Neuronal stem cell (in vitro differentiated cells): ENCODE results near the gene OSBPL6.

Experiments
- DNase-seq: peaks from one replicate; pipeline ENCODE4 v3.0.0-alpha.2; 2013; ENCODE audit warnings: low spot score
- H2AFZ ChIP-seq: one replicate; pipeline ENCODE4 v1.6.1; 2013; ENCODE audit warnings: mild to moderate bottlenecking, low read length, inconsistent platforms
- H2AK5ac ChIP-seq: 2 replicates; pipeline ENCODE4 v1.6.1; 2013; ENCODE audit warnings: low read depth, mild to moderate bottlenecking, inconsistent platforms, low read length, moderate library complexity, mixed read lengths
- H2BK120ac ChIP-seq: 2 replicates; pipeline ENCODE4 v1.6.1; 2013; ENCODE audit warnings: low read depth, mild to moderate bottlenecking, inconsistent platforms, low read length, moderate library complexity, mixed read lengths
- H2BK12ac ChIP-seq: one replicate; pipeline ENCODE4 v1.6.1; 2013; ENCODE audit warnings: low read length, inconsistent platforms
- H2BK15ac ChIP-seq: 2 replicates; pipeline ENCODE4 v1.6.1; 2013; ENCODE audit warnings: mild to moderate bottlenecking, low read length, inconsistent platforms, mixed read lengths
- H2BK5ac ChIP-seq: one replicate; pipeline ENCODE4 v1.6.1; 2013; ENCODE audit warnings: inconsistent platforms, mild to moderate bottlenecking, low read length, moderate library complexity
- H3K14ac ChIP-seq: one replicate; pipeline ENCODE4 v1.6.1; 2013; ENCODE audit warnings: low read length, inconsistent platforms
- H3K18ac ChIP-seq: 2 replicates; pipeline ENCODE4 v1.6.1; 2013; ENCODE audit warnings: low read length, inconsistent platforms
- H3K23ac ChIP-seq: 2 replicates; pipeline ENCODE4 v1.6.1; 2013; ENCODE audit warnings: low read depth, mild to moderate bottlenecking, mixed read lengths, low read length, inconsistent platforms; ENCODE audit not compliant: poor library complexity
- H3K27ac ChIP-seq: replicated peaks from 3 replicates; pipeline ENCODE4 v1.5.1; 2013; ENCODE audit warnings: low read length, inconsistent platforms
- H3K27me3 ChIP-seq, 3 experiments: 2 replicates each; pipeline ENCODE4 v1.6.1; 2013; ENCODE audit warnings: low read length in 3 of 3, mild to moderate bottlenecking in 2 of 3, inconsistent platforms in 1 of 3, low read depth in 1 of 3, mixed read lengths in 1 of 3, moderate library complexity in 1 of 3; ENCODE audit not compliant: control insufficient read depth in 3 of 3, insufficient read depth in 3 of 3
- H3K36me3 ChIP-seq, 2 donors: replicated peaks in 1 of 2; 2 replicates each; pipeline ENCODE4 v1.6.1; 2013; ENCODE audit warnings: low read length in 2 of 2; ENCODE audit not compliant: control insufficient read depth in 2 of 2, insufficient read depth in 2 of 2
- H3K4ac ChIP-seq: 2 replicates; pipeline ENCODE4 v1.6.1; 2013; ENCODE audit warnings: inconsistent platforms, mild to moderate bottlenecking, low read length, moderate library complexity
- H3K4me1 ChIP-seq, 2 donors: 1 replicate in 1 of 2; 2 replicates in 1 of 2; pipeline ENCODE4 v1.6.1; 2013; ENCODE audit warnings: low read length in 2 of 2, low read depth in 1 of 2; ENCODE audit not compliant: control insufficient read depth in 2 of 2, insufficient read depth in 1 of 2
- H3K4me2 ChIP-seq: one replicate; pipeline ENCODE4 v1.6.1; 2013; ENCODE audit warnings: mild to moderate bottlenecking, low read length, inconsistent platforms; ENCODE audit not compliant: insufficient read depth, poor library complexity, severe bottlenecking
- H3K4me3 ChIP-seq, 2 donors: 2 replicates each; pipeline ENCODE4 v1.5.1; 2013; ENCODE audit warnings: low read length in 2 of 2, mild to moderate bottlenecking in 2 of 2, inconsistent platforms in 1 of 2, moderate library complexity in 1 of 2
- H3K79me1 ChIP-seq: one replicate; pipeline ENCODE4 v1.6.1; 2013; ENCODE audit warnings: low read depth, mild to moderate bottlenecking, inconsistent platforms, low read length, moderate library complexity
- H3K9ac ChIP-seq: one replicate; pipeline ENCODE4 v1.6.1; 2013; ENCODE audit warnings: mild to moderate bottlenecking, low read depth, low read length, inconsistent platforms; ENCODE audit not compliant: poor library complexity
- H3K9me3 ChIP-seq, 2 donors: replicated peaks in 1 of 2; 2 replicates each; pipeline versions ENCODE3 to v1.6.1; 2013; ENCODE audit warnings: low read length in 2 of 2, mild to moderate bottlenecking in 2 of 2, inconsistent platforms in 1 of 2, low read depth in 1 of 2, mixed read lengths in 1 of 2, moderate library complexity in 1 of 2; ENCODE audit not compliant: control insufficient read depth in 2 of 2, insufficient read depth in 1 of 2
- H4K8ac ChIP-seq: one replicate; pipeline ENCODE4 v1.6.1; 2013; ENCODE audit warnings: low read depth, mild to moderate bottlenecking, inconsistent platforms, low read length, moderate library complexity
- H4K91ac ChIP-seq: one replicate; pipeline ENCODE4 v1.6.1; 2013; ENCODE audit warnings: low read length, low read depth, mild to moderate bottlenecking, inconsistent platforms; ENCODE audit not compliant: poor library complexity
- WGBS, 2 donors: extraction: QIAGEN DNeasy Blood & Tissue Kit; methylation state at CpG; one replicate each; pipeline ENCODE4 v1.1.7; 2013; ENCODE audit warnings: missing lambda C conversion rate in 2 of 2, mixed read lengths in 1 of 2; ENCODE audit not compliant: insufficient read length in 2 of 2, insufficient replicate concordance in 1 of 2; ENCODE audit errors: extremely low coverage in 2 of 2; 5-methylcytosine and 5-hydroxymethylcytosine counted together

Gene OSBPL6

DNA sequence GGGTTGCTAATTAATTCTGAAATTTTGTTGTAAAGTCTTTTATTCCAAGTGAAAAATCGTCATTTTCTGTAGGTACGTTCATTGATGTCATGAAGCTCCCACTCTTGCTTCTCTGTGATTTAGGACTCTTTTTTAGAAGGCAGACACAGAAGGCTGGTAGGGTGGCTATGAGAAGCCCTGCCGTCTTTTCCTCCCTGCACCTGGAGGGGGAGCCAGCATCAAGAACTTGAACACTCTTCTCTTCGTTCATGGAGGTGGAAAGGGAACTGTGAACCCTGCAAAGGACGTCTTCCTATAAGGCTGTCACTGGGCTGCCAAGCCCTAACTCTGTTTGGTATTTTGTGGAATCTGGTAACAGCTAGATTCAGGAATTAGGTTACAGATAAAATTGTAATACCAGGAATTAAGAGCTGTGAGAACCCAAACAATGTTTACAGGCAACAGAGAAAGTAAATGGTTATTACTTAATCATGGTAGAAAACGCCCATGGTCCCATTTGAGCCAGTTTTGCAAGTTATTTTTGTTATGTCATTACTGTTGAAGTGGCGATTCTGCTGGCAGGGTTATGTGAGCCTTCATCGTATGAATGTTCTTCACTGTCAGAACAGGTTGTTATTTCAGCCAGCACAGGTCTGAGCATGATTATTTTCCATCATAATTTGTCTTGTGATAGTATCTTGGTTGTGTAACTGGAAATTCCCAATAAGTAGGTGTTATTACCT lies 112.2 kb downstream of the OSBPL6 start:
- Histone ChIP-seq H2AFZ (no peak overlapping the region), H2BK5ac (no peak overlapping the region), H3K18ac (no peak overlapping the region), H3K9ac (no peak overlapping the region), H3K23ac (no peak overlapping the region), H3K4me1 (no peaks in the 10 kb centered on the region), H4K91ac (no peak overlapping the region), H4K8ac (no peak overlapping the region), H2AK5ac (no peak overlapping the region), H3K4me2 (no peak overlapping the region), H3K9me3 (no peaks in the 10 kb centered on the region), H3K27me3 (no peaks in the 10 kb centered on the region), H2BK120ac (no peak overlapping the region), H3K4ac (no peak overlapping the region), H3K27ac (no peak overlapping the region), H3K4me3 (no peak overlapping the region), H3K79me1 (no peaks in the 10 kb centered on the region), H3K36me3 (no peaks in the 10 kb centered on the region), H3K14ac (no peak overlapping the region), H2BK15ac (no peak overlapping the region), H2BK12ac (no peak overlapping the region)
- DNase-seq: peak; percentile 29
- WGBS, 2 donors: no CpG with 5 or more reads among the region's 8 CpGs

DNA sequence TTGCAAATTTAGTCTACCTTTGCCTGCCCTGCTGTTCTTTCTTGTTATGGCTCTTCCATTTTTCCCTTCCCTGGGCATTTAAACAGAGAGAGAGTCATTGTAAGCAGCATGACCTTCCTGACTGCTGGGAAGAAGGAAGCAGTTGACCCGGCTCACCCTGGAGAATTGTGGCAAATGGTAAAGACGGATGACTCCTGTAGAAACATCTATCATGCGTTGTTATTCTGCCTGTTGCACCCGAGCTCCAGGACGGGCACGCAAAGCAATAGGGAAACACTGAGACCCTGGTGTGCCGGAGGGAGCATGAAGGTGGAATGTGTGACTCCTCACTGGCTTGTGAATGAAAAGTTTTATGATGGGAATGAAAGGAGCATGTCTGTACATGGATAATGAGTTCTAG lies 113.3 kb downstream of the OSBPL6 start:
- H3K4me3 ChIP-seq: no peak overlapping the region
- H3K9me3 ChIP-seq: no peaks in the 10 kb centered on the region
- no peak overlapping the region for H3K23ac ChIP-seq

DNA sequence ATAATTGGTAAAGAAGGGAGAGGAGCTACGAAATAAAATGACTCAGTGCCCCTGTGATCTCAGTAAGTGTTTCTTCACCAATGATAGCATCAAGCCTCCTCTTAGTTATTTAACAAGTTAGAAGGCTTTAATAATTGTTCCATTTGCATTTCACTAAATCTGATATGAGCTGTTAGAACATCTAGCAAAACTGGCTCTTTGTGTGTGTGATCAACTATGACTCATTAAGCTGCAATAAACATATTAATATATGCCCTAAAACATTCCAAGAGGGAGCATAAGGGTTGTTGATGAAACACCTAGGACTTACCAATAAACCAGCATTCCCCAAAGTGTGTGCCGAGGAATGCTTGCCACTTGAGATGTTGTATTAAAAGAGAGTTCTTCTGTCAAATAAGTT lies 115.2 kb downstream of the OSBPL6 start:
- H3K27ac ChIP-seq: no peak overlapping the region
- H3K36me3 ChIP-seq: no peaks in the 10 kb centered on the region
- no peak overlapping the region for H3K9ac ChIP-seq
- H3K27me3 ChIP-seq: no peaks in the 10 kb centered on the region
- H3K4me2 ChIP-seq: no peak overlapping the region
- H2BK5ac ChIP-seq: no peak overlapping the region
- H2BK12ac ChIP-seq: no peak overlapping the region
- no peak overlapping the region for H3K14ac ChIP-seq
- H2BK15ac ChIP-seq: no peak overlapping the region
- no peak overlapping the region for H4K8ac ChIP-seq
- no peak overlapping the region for H3K4ac ChIP-seq
- H2BK120ac ChIP-seq: no peak overlapping the region
- no peaks in the 10 kb centered on the region for H3K4me1 ChIP-seq
- WGBS, 2 donors: no CpG with 5 or more reads among the region's 2 CpGs
- H3K9me3 ChIP-seq: no peaks in the 10 kb centered on the region
- H2AK5ac ChIP-seq: no peak overlapping the region
- H3K79me1 ChIP-seq: no peaks in the 10 kb centered on the region
- no peak overlapping the region for H2AFZ ChIP-seq
- H4K91ac ChIP-seq: no peak overlapping the region
- no peak overlapping the region for H3K23ac ChIP-seq
- no peak overlapping the region for H3K18ac ChIP-seq
- DNase-seq: no peak
- no peak overlapping the region for H3K4me3 ChIP-seq

More for the DNA sequence above, 113.3 kb downstream of the OSBPL6 start:
- DNase-seq: no peak
- Histone ChIP-seq H3K4me2 (no peak overlapping the region), H2BK12ac (no peak overlapping the region), H3K14ac (no peak overlapping the region), H3K27ac (no peak overlapping the region), H3K4ac (no peak overlapping the region), H2BK5ac (no peak overlapping the region), H2BK15ac (no peak overlapping the region), H2BK120ac (no peak overlapping the region), H3K18ac (no peak overlapping the region), H4K8ac (no peak overlapping the region), H3K4me1 (no peaks in the 10 kb centered on the region), H2AK5ac (no peak overlapping the region), H3K36me3 (no peaks in the 10 kb centered on the region), H2AFZ (no peak overlapping the region), H3K27me3 (no peaks in the 10 kb centered on the region), H3K79me1 (no peaks in the 10 kb centered on the region), H4K91ac (no peak overlapping the region), H3K9ac (no peak overlapping the region)
- no CpG with 5 or more reads among the region's 7 CpGs for WGBS, 2 donors

DNA sequence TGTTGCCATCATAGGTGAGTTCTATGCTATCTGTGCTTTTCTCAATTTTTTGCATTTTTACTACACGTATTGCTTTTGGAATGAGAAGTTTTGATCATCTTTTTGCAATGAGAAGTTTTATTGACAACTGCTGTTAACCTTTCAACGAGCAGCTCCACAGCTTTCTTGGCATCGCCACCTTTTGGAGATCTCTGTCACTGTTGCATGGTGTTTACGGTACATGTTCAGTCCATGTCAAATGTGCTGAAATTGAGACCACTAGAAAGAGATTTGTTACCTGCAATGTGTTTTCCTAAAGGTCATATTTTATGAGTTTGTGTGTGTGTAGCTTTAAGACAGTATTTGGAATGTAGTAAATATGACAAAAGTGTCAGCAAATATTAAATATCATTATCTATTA lies 120.8 kb downstream of the OSBPL6 start:
- no CpG with 5 or more reads among the region's 4 CpGs for WGBS, 2 donors
- Histone ChIP-seq H2BK120ac (no peak overlapping the region), H2AK5ac (no peak overlapping the region), H3K79me1 (no peaks in the 10 kb centered on the region), H3K36me3 (no peaks in the 10 kb centered on the region), H4K8ac (no peak overlapping the region), H4K91ac (no peak overlapping the region), H3K9me3 (peaks cover 0 to 2% of the 10 kb centered on the region in 2 donors), H3K4me2 (no peak overlapping the region), H2BK12ac (no peak overlapping the region), H3K27me3 (no peaks in the 10 kb centered on the region), H3K27ac (no peak overlapping the region), H3K23ac (no peak overlapping the region), H3K4ac (no peak overlapping the region), H3K4me3 (no peak overlapping the region), H2BK15ac (no peak overlapping the region), H2BK5ac (no peak overlapping the region), H3K18ac (no peak overlapping the region), H3K9ac (no peak overlapping the region), H3K14ac (no peak overlapping the region), H3K4me1 (no peaks in the 10 kb centered on the region), H2AFZ (no peak overlapping the region)
- no peak for DNase-seq
